ENCODE results near the gene RPS3A.

DNA sequence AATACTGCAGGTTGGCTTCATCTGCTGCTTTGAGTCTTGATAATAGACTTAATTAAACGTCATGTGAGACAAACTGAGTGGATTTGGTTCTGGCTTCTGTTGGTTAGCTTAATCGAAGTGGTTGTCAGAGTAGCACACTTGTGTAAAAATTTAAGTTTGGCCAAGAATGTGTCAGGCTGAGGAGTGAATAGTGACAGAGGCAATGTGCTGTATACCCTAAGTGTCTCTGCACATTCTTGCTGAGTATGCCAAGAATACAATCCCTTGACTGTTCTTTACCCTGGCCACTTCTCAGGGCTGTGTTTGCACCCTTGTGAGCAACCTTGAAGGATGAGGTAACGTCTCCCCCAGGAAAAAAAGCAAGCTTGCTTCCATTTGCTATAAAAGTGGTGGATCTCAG lies 14.9 kb downstream of the RPS3A start:
- TF ChIP-seq POLR2A (IDR thresholded peaks at IDR 0.05; ENCODE audit: low read length): no peak
- no peak for TF ChIP-seq GATA1 (IDR thresholded peaks at IDR 0.05; ENCODE audit: low read depth, low read length)

Data from erythroblast (primary cell).